Measurements from ENCODE around the gene SPIN1. TPM values are rescaled to one million over a fixed set of nuclear protein-coding genes. Genes with fewer than 3 reads are reported as not detected.
"Not testable (repeated sequence)": the region's sequence is repeated elsewhere in the genome, so short reads cannot be mapped to it uniquely, and the experiment has no call there.

Gene SPIN1
- 64.8 and 65.7 TPM in 2 replicates for polyA plus RNA-seq (2014; cell fraction: cytosol; rRNA removed)
- polyA plus RNA-seq (2014; cell fraction: nucleus; rRNA removed) = 40.7 and 61.2 TPM in 2 replicates

GRCh38 chr9:88388203-88388885 lies at the start of gene SPIN1:
TSS of gene SPIN1 (plus strand) at chr9:88388444. CDS start at chr9:88426540, 38,096 bp downstream.
- peak; percentile 35 for DNase-seq (ENCODE audit: low spot score)

DNA sequence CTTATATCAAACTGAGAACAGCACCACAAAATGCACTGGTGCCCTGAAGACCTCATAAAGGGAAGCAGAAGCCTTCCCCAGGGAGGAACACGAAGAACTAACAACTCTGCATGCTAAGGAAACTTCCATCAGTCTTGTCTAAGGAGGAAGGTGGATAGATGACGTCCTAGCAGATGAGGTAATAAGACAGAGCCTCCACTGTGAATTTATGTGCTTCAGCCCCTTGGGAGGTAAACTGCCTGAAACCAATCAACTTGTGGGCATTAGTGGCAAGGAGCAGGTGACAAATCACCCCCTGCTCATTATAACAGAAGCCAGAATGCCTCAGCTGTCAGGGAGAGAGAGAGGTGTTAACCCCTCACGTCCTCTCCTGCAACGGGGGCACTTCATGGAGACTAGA lies 48.9 kb upstream of the SPIN1 start:
- no peak for DNase-seq (ENCODE audit: low spot score)

DNA sequence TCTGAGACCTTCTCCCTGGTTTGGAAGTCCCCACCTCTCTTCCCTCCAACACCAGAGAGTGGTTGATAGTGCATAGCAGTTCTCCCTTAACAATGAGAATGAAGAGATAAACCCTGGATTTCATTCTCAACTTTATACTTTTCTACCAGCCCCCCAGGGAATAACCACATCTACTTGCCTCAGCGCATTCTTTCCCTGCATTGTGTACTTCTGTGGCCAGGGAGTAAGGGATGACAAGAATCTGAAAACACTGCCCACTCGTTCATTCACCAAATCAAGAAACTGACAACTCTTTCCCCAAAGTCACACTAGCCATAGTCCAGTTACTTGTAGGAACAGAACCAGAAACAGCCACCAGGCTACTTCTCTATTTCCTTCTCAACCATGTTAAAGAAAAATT lies 46.0 kb upstream of the SPIN1 start:
- DNase-seq (ENCODE audit: low spot score) = no peak

- peak; percentile 6 for DNase-seq (ENCODE audit: low spot score)
Observed at GRCh38 chr9:88344013-88344412, 44.2 kb upstream of the SPIN1 start.

DNA sequence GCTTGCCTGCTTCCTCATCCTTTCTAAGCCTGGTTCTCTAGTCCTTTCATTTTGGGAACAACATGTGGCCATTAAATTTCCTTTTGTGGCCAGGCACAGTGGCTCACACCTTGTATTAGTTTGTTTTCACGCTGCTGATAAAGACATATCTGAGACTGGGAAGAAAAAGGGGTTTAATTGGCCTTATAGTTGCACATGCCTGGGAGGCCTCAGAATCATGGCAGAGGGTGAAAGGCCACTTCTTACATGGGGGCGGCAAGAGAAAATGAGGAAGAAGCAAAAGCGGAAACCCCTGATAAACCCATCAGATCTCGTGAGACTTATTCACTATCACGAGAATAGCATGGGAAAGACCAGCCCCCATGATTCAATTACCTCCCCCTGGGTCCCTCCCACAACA lies 37.9 kb upstream of the SPIN1 start:
- not testable (repeated sequence) for DNase-seq (ENCODE audit: low spot score)

GRCh38 chr9:88355166-88355565 lies 33.1 kb upstream of the SPIN1 start:
- no peak for DNase-seq (ENCODE audit: low spot score)

DNA sequence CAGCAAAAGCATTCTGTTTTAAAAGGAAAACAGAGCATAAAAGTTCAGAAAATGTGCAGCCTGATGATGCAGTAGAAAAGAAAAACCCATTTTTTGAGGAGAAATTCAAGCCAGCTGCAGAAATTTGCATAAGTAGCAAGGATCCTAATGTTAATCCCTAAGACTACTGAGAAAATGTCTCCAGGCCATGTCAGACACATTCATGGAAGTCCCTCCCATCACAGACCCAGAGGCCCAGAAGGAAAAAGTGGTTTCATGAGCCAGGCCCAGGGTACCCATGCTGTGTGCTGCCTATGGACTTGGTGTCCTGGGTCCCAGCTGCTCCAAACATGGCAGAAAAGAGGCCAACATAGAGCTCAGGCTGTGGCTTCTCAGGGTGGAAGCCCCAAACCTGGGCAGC lies 31.0 kb upstream of the SPIN1 start:
- not testable (repeated sequence) for DNase-seq (ENCODE audit: low spot score)

GRCh38 chr9:88358723-88359122 lies 29.5 kb upstream of the SPIN1 start:
- no peak for DNase-seq (ENCODE audit: low spot score)

- no peak for DNase-seq (ENCODE audit: low spot score)
Observed at GRCh38 chr9:88359974-88360373, 28.3 kb upstream of the SPIN1 start.

GRCh38 chr9:88362681-88363080 lies 25.6 kb upstream of the SPIN1 start:
- DNase-seq (ENCODE audit: low spot score) = no peak

DNA sequence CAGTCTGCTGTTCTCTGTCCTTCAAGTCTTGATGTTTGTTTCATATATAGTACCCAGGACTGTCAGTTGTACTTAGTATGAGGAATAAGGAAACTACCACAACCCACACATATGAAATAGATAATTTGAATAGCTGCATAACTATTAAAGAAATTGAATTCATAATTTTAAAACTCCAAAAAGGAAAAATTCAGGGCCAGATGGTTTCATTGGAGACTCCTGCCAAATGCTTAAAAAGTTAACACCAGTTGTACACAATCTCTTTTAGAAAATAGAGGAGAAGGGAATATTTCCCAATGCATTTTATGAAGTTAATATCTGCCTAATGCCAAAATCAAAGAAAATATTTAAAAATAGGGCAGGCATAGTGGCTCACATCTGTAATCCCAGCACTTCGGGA lies 24.6 kb upstream of the SPIN1 start:
- no peak for DNase-seq (ENCODE audit: low spot score)

DNA sequence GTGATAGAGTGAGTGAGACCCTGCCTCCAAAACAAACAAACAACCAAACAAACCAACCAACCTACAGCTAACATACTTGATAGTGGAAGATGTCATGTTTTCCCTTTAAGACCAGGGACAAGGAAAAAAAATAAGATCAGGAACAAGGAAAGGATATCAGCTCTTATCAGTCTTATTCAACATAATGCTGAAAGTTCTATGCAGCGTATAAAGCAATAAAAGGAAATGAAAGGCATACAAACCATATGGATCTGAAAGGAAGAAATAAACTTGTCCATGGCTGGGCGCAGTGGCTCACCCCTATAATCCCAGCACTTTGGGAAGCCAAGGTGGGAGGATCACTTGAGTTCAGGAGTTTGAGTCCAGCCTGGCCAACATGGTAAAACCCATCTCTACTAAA lies 23.5 kb upstream of the SPIN1 start:
- DNase-seq (ENCODE audit: low spot score) = no peak

- DNase-seq (ENCODE audit: low spot score) = no peak
Observed at GRCh38 chr9:88370346-88370745, 17.9 kb upstream of the SPIN1 start.

GRCh38 chr9:88372103-88372654 lies 16.1 kb upstream of the SPIN1 start:
- peak; percentile 8 for DNase-seq (ENCODE audit: low spot score)

DNA sequence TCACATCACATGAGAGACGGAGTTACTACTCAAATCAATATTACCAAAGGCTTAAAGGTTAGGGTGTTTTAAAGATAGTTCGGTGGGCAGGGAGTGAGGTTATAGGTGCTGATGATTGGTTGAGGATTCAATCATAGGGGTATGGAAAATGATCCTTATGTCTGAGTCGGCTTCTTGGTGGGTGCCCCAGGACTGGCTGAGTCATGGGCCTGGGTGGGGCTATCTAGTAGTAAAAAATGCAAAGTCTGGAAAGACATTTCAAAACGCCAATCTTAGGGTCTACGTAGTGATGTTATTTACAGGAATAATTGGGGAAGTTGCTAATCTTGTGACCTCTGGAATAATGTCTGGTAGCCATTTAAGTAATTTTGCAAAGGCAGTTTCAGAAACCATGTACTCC lies 15.2 kb upstream of the SPIN1 start:
- no peak for DNase-seq (ENCODE audit: low spot score)

- no peak for DNase-seq (ENCODE audit: low spot score)
Observed at GRCh38 chr9:88378317-88378716, 9.9 kb upstream of the SPIN1 start.

DNA sequence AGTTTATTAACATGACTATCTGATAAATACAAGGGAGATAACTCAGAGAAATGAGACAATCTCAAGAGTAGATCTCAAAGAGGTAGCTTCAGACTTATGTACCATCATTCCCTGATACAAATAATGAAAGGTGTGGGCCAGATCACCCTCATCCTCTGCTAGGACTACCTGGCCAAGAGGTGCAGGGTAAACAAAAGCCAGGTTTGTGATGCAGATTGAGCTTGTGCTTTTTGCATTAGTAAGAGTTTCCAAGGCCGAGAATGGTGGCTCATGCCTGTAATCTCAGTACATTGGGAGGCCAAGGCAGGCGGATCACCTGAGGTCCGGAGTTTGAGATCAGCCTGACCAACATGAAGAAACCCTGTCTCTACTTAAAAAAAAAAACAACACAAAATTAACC lies 8.9 kb upstream of the SPIN1 start:
- no peak for DNase-seq (ENCODE audit: low spot score)

GRCh38 chr9:88380118-88380517 lies 8.1 kb upstream of the SPIN1 start:
- DNase-seq (ENCODE audit: low spot score) = no peak

GRCh38 chr9:88381322-88381721 lies 6.9 kb upstream of the SPIN1 start:
- not testable (repeated sequence) for DNase-seq (ENCODE audit: low spot score)

- no peak for DNase-seq (ENCODE audit: low spot score)
Observed at GRCh38 chr9:88383176-88383575, 5.1 kb upstream of the SPIN1 start.

DNA sequence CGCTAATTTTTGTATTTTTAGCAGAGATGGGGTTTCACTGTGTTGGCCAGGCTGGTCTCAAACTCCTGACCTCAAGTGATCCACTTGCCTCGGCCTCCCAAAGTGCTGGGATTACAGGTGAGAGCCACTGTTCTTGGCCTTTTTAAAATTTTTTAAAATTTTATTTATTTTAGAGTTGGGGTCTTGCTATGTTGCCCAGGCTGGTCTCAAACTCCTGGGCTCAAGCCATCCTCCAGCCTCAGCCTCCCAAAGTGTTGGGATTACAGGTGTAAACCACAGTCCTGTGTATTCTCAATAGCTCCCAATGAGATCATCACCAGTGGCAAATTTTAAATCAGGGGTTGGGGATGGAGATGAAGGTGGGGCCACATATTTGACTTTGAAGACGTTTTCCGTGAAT lies 2.1 kb upstream of the SPIN1 start:
- not testable (repeated sequence) for DNase-seq (ENCODE audit: low spot score)

- DNase-seq (ENCODE audit: low spot score) = no peak
Observed at GRCh38 chr9:88387036-88387551, 1.1 kb upstream of the SPIN1 start.

DNA sequence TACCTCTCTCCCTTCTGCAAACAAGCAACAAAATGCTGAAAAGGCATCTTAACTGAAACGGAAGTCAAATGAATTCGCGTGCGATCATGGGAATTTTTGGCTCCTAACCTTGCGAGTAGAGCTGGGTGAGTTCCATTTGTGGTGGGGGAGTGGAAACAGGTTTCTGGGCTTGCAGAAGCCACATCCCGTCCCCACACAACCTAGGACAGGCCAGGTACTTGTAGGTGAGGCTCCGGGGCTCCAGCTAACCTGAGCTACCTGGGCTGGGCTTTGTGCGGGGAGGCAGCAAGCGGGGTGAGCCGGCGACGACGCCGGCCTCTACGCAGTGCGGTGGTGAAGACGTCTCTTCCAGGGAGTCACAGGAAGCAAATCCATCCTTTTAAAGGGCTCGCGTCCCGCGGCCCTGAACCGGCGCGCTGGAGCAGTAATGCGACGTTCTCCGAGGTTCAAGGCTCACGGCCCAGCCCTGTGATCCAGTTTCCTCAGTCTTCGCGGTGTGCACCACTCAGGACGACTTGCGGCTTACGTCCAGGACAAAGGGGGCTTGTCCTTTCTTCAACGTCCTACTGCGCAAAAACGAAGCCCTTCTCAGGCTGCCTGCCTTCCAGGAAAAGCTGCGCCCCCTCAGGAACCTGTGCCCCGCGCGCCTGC lies 567 bp upstream of the SPIN1 start:
- DNase-seq (ENCODE audit: low spot score) = peak; percentile 45

Data from SK-N-DZ (cell line).